ENCODE results near the gene CLPTM1.

The CLPTM1 gene

DNA sequence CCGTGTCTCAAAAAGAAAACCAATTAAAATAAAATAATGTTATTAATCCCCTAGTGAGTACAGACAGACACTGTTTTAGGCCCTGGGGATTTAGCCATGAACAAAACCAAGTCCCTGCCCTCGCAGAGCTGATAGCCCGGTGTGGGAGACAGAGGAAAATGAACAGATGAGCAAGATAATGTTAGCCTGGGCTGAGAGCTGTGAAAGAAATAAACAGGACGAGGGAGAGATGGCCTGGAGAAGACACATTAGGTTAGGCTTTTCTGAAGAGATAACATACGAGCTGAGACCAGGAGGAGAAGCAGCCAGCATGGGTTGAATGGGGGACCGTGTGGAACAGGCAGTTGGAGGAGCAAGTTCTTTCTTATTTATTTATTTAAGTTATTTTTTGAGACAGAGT, 55.1 kb downstream of the CLPTM1 start:
- no peak for DNase-seq

DNA sequence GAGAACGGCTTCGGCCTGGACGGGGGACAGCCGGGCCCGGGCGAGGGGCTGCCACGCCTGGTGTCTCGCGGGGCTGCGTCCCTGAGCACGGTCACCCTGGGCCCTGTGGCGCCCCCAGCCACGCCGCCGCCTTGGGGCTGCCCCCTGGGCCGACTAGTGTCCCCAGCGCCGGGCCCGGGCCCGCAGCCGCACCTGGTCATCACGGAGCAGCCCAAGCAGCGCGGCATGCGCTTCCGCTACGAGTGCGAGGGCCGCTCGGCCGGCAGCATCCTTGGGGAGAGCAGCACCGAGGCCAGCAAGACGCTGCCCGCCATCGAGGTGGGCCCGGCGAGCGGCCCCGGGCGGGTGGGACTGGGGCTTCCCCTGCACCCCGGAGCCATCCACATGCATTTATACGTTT, 56.8 kb downstream of the CLPTM1 start:
- DNase-seq: no peak

- peak; percentile 53 to 66 for DNase-seq
Observed at GRCh38 chr19:45016388-45017314, 61.5 kb downstream of the CLPTM1 start.

- DNase-seq: no peak
Observed at GRCh38 chr19:45019187-45019586, 64.0 kb downstream of the CLPTM1 start.

- peak; percentile 17 to 34 for DNase-seq
Observed at GRCh38 chr19:45020071-45020470, 64.9 kb downstream of the CLPTM1 start.

- DNase-seq: no peak
Observed at GRCh38 chr19:45021971-45022370, 66.8 kb downstream of the CLPTM1 start.

DNA sequence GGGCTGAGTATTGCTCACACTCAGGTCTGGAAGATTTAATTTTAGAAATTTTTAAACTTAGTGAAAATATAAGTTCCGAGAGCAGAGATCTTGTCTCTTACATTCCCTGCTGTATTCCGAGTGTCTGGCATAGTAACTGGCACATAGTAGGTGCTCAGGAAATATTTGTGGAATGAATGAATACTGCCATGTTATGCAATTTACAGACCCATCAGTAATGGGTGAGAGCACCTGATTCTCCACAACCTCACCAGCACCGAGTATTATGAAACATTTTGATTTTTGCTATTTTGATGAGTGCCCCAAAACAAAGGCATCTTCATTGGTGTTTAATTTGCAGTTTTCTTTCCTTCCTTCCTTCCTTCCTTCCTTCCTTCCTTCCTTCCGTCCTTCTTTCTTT, 67.9 kb downstream of the CLPTM1 start:
- no peak for DNase-seq

DNA sequence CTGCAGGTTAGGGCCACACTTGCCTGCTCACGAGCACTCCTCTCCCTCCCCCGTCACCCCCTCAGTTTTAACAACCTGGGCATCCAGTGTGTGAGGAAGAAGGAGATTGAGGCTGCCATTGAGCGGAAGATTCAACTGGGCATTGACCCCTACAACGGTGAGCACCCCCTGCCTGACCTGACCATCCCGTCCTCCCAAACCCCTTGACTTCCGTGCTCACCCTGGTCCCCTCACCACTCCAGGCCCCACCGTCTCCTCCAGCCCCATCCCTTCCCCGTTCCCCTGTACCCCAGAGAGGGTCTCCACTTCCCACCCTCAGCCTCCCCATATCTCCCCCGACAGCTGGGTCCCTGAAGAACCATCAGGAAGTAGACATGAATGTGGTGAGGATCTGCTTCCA, 70.1 kb downstream of the CLPTM1 start:
- no peak for DNase-seq

DNA sequence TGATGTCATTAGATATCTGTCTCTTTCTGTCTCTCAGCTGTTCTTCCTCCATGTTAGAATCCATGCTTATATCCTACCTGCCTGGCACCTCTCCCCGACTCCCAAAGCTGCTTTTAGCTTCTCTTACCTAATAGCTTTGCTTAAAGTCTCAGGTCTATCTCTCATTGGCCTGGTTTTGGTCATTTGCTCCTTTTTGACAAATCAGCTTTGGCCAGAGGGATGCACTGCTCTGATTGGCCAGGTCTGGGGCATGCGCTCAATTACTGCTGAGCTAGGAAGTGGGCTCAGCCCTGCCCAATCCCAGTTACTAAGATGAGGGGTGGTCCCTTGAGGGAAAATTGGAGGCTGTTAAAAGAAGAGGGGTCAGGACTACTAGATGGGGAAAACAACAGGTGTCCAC, 72.2 kb downstream of the CLPTM1 start:
- no peak for DNase-seq

DNA sequence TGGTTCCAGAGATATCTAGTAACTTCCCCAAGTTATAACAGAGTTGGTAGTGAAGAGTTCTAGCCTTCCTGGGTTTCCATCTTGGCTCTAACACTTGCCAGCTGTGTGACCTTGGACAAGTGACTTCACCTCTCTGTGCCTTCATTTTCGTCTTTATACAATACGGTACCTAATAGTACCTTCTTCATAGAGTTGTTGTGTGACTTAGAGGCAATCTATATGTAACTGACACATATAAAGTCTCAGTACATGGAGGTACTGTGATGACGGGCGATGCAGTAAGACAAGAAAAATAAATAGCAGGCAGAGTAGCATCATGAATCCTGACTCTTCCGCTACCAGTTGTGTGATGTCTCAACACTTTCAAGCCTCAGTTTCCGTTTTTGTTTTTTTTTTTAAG, 75.6 kb downstream of the CLPTM1 start:
- DNase-seq: no peak

DNA sequence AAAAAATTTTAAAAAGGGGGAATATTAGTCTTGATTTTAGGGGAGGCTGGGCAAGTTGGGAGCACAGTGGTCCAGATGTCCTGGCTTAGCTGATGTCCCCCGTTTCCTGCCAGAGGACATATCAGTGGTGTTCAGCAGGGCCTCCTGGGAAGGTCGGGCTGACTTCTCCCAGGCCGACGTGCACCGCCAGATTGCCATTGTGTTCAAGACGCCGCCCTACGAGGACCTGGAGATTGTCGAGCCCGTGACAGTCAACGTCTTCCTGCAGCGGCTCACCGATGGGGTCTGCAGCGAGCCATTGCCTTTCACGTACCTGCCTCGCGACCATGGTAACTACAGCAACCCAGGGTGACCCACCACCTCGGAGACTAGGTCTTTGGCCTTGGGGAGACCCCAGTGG, 77.2 kb downstream of the CLPTM1 start:
- no peak for DNase-seq

DNA sequence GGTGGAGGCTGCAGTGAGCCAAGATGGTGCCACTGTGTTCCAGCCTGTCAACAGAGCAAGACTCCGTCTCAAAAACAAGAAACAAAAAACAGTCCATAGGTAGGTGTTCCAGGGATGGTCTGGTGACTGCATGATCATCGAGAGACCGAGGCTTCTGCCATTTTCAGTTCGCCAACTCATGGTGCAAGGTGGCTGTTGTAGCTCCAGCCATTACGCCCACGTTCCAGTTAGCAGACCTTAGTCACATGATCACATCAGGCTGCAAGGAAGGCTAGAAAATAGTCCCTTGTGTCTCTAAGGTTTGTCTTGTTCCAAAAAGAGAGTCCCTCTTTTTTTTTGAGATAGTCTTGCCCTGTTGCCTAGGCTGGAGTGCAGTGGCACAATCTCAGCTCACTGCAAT, 80.6 kb downstream of the CLPTM1 start:
- DNase-seq: no peak

DNA sequence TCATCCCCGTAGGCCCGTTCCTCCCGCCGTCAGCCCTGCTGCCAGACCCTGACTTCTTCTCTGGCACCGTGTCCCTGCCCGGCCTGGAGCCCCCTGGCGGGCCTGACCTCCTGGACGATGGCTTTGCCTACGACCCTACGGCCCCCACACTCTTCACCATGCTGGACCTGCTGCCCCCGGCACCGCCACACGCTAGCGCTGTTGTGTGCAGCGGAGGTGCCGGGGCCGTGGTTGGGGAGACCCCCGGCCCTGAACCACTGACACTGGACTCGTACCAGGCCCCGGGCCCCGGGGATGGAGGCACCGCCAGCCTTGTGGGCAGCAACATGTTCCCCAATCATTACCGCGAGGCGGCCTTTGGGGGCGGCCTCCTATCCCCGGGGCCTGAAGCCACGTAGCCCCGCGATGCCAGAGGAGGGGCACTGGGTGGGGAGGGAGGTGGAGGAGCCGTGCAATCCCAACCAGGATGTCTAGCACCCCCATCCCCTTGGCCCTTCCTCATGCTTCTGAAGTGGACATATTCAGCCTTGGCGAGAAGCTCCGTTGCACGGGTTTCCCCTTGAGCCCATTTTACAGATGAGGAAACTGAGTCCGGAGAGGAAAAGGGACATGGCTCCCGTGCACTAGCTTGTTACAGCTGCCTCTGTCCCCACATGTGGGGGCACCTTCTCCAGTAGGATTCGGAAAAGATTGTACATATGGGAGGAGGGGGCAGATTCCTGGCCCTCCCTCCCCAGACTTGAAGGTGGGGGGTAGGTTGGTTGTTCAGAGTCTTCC, 82.4 kb downstream of the CLPTM1 start:
- DNase-seq: no peak

DNA sequence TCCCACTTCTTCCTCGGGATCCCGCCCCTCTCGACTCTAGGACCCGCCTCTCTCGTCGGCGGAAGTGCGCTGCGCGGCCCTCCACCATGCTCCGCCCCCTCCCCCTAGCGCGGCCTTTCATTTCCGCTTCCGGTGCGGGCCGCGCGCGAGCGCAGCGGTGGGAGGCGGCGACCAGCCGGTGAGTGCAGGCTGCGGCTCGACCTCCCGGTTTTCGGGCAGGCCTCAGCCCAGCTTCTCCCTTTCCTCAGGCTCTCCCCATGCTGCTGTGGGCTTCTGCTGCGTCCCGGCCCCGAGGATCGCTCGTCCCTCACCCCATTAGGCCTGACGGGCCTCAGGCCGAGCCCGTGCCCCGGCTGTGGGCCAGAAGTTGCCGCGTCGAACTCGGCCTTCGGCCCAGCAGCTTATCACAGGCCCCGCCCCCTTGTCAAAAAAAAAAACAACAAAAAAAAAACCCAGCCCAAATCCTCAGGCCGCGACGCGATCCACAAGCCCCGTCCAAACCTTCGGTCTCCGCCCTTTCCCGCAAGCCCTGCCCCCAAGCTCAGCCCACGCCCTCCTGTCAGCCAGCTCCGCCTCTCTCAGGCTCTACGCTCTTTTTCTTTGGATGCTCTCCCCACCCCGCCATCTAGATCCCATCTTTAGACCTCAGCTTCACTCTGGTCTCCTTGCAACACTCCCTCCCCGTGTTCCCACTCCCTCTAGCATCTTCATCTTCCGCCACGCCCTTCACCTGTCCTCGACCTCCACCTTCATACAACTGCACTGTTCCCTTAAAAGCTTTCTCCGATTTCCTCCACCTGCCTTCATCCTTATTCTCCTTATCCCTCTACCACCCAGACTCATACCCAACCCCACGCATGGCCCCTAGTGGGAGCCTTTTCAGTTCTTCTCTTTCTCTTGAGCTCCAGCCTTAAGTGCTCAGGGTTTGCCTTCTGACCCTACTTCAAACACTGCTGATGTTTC, 84.0 kb downstream of the CLPTM1 start, which contains the start of gene CLASRP:
Gene CLASRP (plus strand): TSS at position 115 of the 963 bp plus-strand sequence. CDS start 1,168 bp downstream, outside the sequence.
- DNase-seq: peak; percentile 90 to 94

DNA sequence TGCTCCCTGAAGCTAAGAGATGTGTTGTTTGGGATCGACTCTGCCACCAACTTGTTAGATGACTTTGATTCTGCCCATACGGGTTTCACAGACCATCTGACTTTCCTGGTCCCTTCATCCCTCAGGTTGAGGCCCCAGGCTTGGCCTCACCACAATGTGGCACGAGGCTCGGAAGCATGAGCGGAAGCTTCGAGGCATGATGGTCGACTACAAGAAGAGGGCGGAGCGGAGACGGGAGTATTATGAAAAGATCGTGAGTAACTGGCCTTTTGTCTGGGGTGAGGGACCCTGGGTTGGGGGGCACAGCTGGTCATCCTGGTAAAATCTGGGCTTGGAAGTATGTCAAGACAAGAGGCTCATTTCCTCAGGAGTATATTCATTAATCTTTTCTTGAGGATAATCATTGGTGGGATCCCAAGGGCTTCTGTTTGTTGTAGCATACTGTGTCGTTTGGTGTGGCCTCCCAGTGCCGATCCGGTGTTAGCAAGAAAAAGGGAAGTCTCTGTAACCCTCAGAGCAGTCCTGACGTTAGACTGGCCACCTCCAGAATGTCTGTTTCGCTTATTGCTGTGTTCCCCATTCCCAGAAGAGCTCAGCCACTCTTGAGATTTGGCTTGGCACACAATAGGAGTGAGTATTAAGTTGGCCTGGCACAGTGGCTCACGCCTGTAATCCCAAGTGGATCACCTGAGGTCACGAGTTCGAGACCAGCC, 85.0 kb downstream of the CLPTM1 start:
- DNase-seq: peak; percentile 88 to 91

- DNase-seq: no peak
Observed at GRCh38 chr19:45041125-45041524, 85.9 kb downstream of the CLPTM1 start.

Measured in inflammatory macrophage (primary cell).